Mucosa of descending colon (tissue), 3 donors: ENCODE measurements around the gene MAP3K5. TPM values are rescaled to one million over a fixed set of nuclear protein-coding genes. Genes with fewer than 3 reads are reported as not detected.

ENCODE experiments used
- ATAC-seq: fragments of 200-7000 bp; cut with Tn5 transposase; one replicate; pipeline ENCODE4 v1.9.1; 2020; ENCODE audit warnings: mild to moderate bottlenecking, moderate library complexity
- DNase-seq, 3 donors: peaks; one replicate each; pipeline ENCODE4 v3.0.0-alpha.2; 2020
- H3K36me3 ChIP-seq: fragments of 200-600 bp; one replicate; pipeline ENCODE4 v1.8.0; 2021; ENCODE audit warnings: low read depth, mild to moderate bottlenecking
- H3K4me1 ChIP-seq: fragments of 200-600 bp; one replicate; pipeline ENCODE4 v1.8.0; 2021; ENCODE audit warnings: low read depth, mild to moderate bottlenecking
- H3K4me3 ChIP-seq: fragments of 200-600 bp; one replicate; pipeline ENCODE4 v1.8.0; 2021; ENCODE audit warnings: mild to moderate bottlenecking
- H3K9me3 ChIP-seq: fragments of 200-600 bp; one replicate; pipeline ENCODE4 v1.8.0; 2021; ENCODE audit warnings: mild to moderate bottlenecking
- CTCF ChIP-seq: fragments of 200-600 bp; IDR thresholded peaks from one replicate; pipeline ENCODE4 v1.8.0; 2022; ENCODE audit warnings: antibody characterized with exemption, mild to moderate bottlenecking
- intact Hi-C, 2 donors: fragments of 100-400 bp; cut with DNase I in 1 of 2; cut with micrococcal nuclease in 1 of 2; formaldehyde crosslinking; loops; one replicate each; pipeline versions ENCODE4 v1.11.0 to v1.11.1; 2022; cut with DNase I, micrococcal nuclease
- total RNA-seq, 3 donors: library from RNA; stranded (reverse); fragmentation: NEBNext Ultra II Directional in 2 of 3; extraction: Animal tissue kit (Norgen Biotek cat#: 25700) in 2 of 3; gene quantifications; one replicate each; pipeline versions ENCODE4 v1.2.1 to v1.2.4, GENCODE V29; 2021 to 2023
- donor health status: DM: no; HTN: no; CAD: no; lungs with moderate emphysema.
- donor health status: DM: no; HTN: no; CAD: no.
- donor health status: DM: no; HTN: yes; CAD: no.

MAP3K5 gene
- total RNA-seq, 3 donors from 2014 or later: 12.6 to 18.2 (median 16.3) TPM

GRCh38 chr6:136655239-136656014 is 136.8 kb downstream of the MAP3K5 start:
- intact Hi-C loops: no loop called here
- H3K4me1 ChIP-seq: peaks cover 5% of the 10 kb centered on the region
- H3K36me3 ChIP-seq: no peaks in the 10 kb centered on the region
- TF ChIP-seq CTCF: no peak
- DNase-seq (no peak), ATAC-seq (no peak)
- H3K4me3 ChIP-seq: no peak overlapping the region
- no peaks in the 10 kb centered on the region for H3K9me3 ChIP-seq

- no peak for ATAC-seq
These were observed 138.2 kb downstream of the MAP3K5 start for GRCh38 chr6:136654086-136654485.

GRCh38 chr6:136652656-136653055 is 139.6 kb downstream of the MAP3K5 start:
- ATAC-seq: no peak
- no peak for TF ChIP-seq CTCF

More at GRCh38 chr6:136654086-136654485, 138.2 kb downstream of the MAP3K5 start:
- no peak for DNase-seq
- peaks cover 5% of the 10 kb centered on the region for H3K4me1 ChIP-seq
- H3K4me3 ChIP-seq: no peak overlapping the region
- no peaks in the 10 kb centered on the region for H3K36me3 ChIP-seq
- H3K9me3 ChIP-seq: no peaks in the 10 kb centered on the region
- intact Hi-C loops: no loop called here
- TF ChIP-seq CTCF: no peak

GRCh38 chr6:136651982-136652381 is 140.3 kb downstream of the MAP3K5 start:
- no peak for ATAC-seq
- no peak for TF ChIP-seq CTCF
- no peak for DNase-seq
- H3K9me3 ChIP-seq: no peaks in the 10 kb centered on the region
- intact Hi-C loops: no loop called here
- H3K36me3 ChIP-seq: no peaks in the 10 kb centered on the region
- no peak overlapping the region for H3K4me3 ChIP-seq
- no peaks in the 10 kb centered on the region for H3K4me1 ChIP-seq

More at GRCh38 chr6:136652656-136653055, 139.6 kb downstream of the MAP3K5 start:
- intact Hi-C loops: no loop called here
- H3K4me3 ChIP-seq: no peak overlapping the region
- no peak for DNase-seq
- no peaks in the 10 kb centered on the region for H3K36me3 ChIP-seq
- no peaks in the 10 kb centered on the region for H3K9me3 ChIP-seq
- peaks cover 2% of the 10 kb centered on the region for H3K4me1 ChIP-seq

GRCh38 chr6:136647363-136647852 is 144.9 kb downstream of the MAP3K5 start:
- no peaks in the 10 kb centered on the region for H3K9me3 ChIP-seq
- ATAC-seq: peak; percentile 53

More at GRCh38 chr6:136647363-136647852, 144.9 kb downstream of the MAP3K5 start:
- no peaks in the 10 kb centered on the region for H3K36me3 ChIP-seq
- DNase-seq: no peak
- H3K4me1 ChIP-seq: no peaks in the 10 kb centered on the region
- intact Hi-C loops: no loop called here
- H3K4me3 ChIP-seq: no peak overlapping the region
- no peak for TF ChIP-seq CTCF
